ENCODE measurements around the gene TBC1D30. TPM values are rescaled to one million over a fixed set of nuclear protein-coding genes. Genes with fewer than 3 reads are reported as not detected.

Gene TBC1D30
- total RNA-seq, 1 experiment from 2014 or later, result 10.8 TPM

- H3K9me3 ChIP-seq, result no peaks in the 10 kb centered on the region
- H3K4me3 ChIP-seq (ENCODE audit: low read depth, low read length), result no peak overlapping the region
- no peaks in the 10 kb centered on the region for H3K9me3 Mint-ChIP-seq (ENCODE audit: unreplicated experiment)
- no peak overlapping the region for H3K4me3 Mint-ChIP-seq (ENCODE audit: unreplicated experiment)
- peaks cover 15% of the 10 kb centered on the region for H3K4me1 Mint-ChIP-seq (ENCODE audit: low read depth, unreplicated experiment)
- CTCF ChIA-PET, result interaction anchor here (1.5 kb wide), 2 partner anchors 10 to 12 kb away, joined by 3 to 5 read pairs; no protein-coding TSS in a partner anchor
- intact Hi-C loops (cut with micrococcal nuclease; ENCODE audit: unreplicated experiment), result no loop called here
- H3K27me3 ChIP-seq (replicated peaks; ENCODE audit: control insufficient read depth, insufficient read depth, low read length), result no peaks in the 10 kb centered on the region
- TF ChIP-seq CTCF (IDR thresholded peaks at IDR 0.05; ENCODE audit: insufficient read depth in 1 of 2, low read depth in 1 of 2, low read length in 1 of 2, severe bottlenecking in 1 of 2, unreplicated experiment in 1 of 2), result no peak
- no peak overlapping the region for H3K27ac Mint-ChIP-seq (ENCODE audit: unreplicated experiment)
- no TSS peak for BruUV-seq (replicated peaks)
- H3K4me1 ChIP-seq, result peaks cover 15% of the 10 kb centered on the region; the same call in 1 of the 2 replicates
- no peak for DNase-seq
- POLR2A ChIA-PET, result no interaction called here
- no peaks in the 10 kb centered on the region for H3K27me3 Mint-ChIP-seq (ENCODE audit: insufficient read depth, unreplicated experiment)
- H3K36me3 Mint-ChIP-seq (ENCODE audit: insufficient read depth, unreplicated experiment), result no peaks in the 10 kb centered on the region
- no peaks in the 10 kb centered on the region for H3K36me3 ChIP-seq (ENCODE audit: control insufficient read depth, insufficient read depth, low read length)
Measured at GRCh38 chr12:64790166-64790565, 34.3 kb upstream of the TBC1D30 start.

GRCh38 chr12:64791036-64791435 lies 33.4 kb upstream of the TBC1D30 start:
- Mint-ChIP-seq H3K27me3 (ENCODE audit: insufficient read depth, unreplicated experiment) (no peaks in the 10 kb centered on the region), H3K9me3 (ENCODE audit: unreplicated experiment) (no peaks in the 10 kb centered on the region), H3K4me1 (ENCODE audit: low read depth, unreplicated experiment) (peaks cover 24% of the 10 kb centered on the region), H3K4me3 (ENCODE audit: unreplicated experiment) (no peak overlapping the region), H3K36me3 (ENCODE audit: insufficient read depth, unreplicated experiment) (no peaks in the 10 kb centered on the region), H3K27ac (ENCODE audit: unreplicated experiment) (no peak overlapping the region)
- no peak for TF ChIP-seq CTCF (IDR thresholded peaks at IDR 0.05; ENCODE audit: insufficient read depth in 1 of 2, low read depth in 1 of 2, low read length in 1 of 2, severe bottlenecking in 1 of 2, unreplicated experiment in 1 of 2)
- ChIA-PET POLR2A (no interaction called here), CTCF (interaction anchor here (1.5 kb wide), 1 partner anchor 10 kb away, joined by 3 read pairs; no protein-coding TSS in a partner anchor)
- intact Hi-C loops (cut with micrococcal nuclease; ENCODE audit: unreplicated experiment), result no loop called here
- Histone ChIP-seq H3K4me3 (ENCODE audit: low read depth, low read length) (no peak overlapping the region), H3K27me3 (replicated peaks; ENCODE audit: control insufficient read depth, insufficient read depth, low read length) (no peaks in the 10 kb centered on the region), H3K9me3 (no peaks in the 10 kb centered on the region), H3K4me1 (peaks cover 22% of the 10 kb centered on the region), H3K36me3 (ENCODE audit: control insufficient read depth, insufficient read depth, low read length) (no peaks in the 10 kb centered on the region)
- DNase-seq, result no peak
- BruUV-seq (replicated peaks), result no TSS peak

- Mint-ChIP-seq H3K4me1 (ENCODE audit: low read depth, unreplicated experiment) (peaks cover 25% of the 10 kb centered on the region), H3K27me3 (ENCODE audit: insufficient read depth, unreplicated experiment) (no peaks in the 10 kb centered on the region), H3K9me3 (ENCODE audit: unreplicated experiment) (no peaks in the 10 kb centered on the region), H3K27ac (ENCODE audit: unreplicated experiment) (no peak overlapping the region), H3K36me3 (ENCODE audit: insufficient read depth, unreplicated experiment) (no peaks in the 10 kb centered on the region), H3K4me3 (ENCODE audit: unreplicated experiment) (no peak overlapping the region)
- Histone ChIP-seq H3K36me3 (ENCODE audit: control insufficient read depth, insufficient read depth, low read length) (no peaks in the 10 kb centered on the region), H3K9me3 (no peaks in the 10 kb centered on the region), H3K4me1 (peaks cover 31% of the 10 kb centered on the region), H3K27me3 (replicated peaks; ENCODE audit: control insufficient read depth, insufficient read depth, low read length) (no peaks in the 10 kb centered on the region), H3K4me3 (ENCODE audit: low read depth, low read length) (no peak overlapping the region)
- TF ChIP-seq CTCF (IDR thresholded peaks at IDR 0.05; ENCODE audit: insufficient read depth in 1 of 2, low read depth in 1 of 2, low read length in 1 of 2, severe bottlenecking in 1 of 2, unreplicated experiment in 1 of 2), result no peak
- no TSS peak for BruUV-seq (replicated peaks)
- intact Hi-C loops (cut with micrococcal nuclease; ENCODE audit: unreplicated experiment), result no loop called here
- no peak for DNase-seq
- POLR2A ChIA-PET, result no interaction called here
- CTCF ChIA-PET, result no interaction called here
Measured at GRCh38 chr12:64792128-64792527, 32.3 kb upstream of the TBC1D30 start.

All from Caco-2 (cell line).